Upper lobe of right lung (tissue), 1 donor: ENCODE results near the gene TBC1D9. TPM values are rescaled to one million over a fixed set of nuclear protein-coding genes. Genes with fewer than 3 reads are reported as not detected.

Source experiments
- ATAC-seq: fragments of 200-7000 bp; cut with Tn5 transposase; one replicate; pipeline ENCODE4 v1.9.1; 2020; ENCODE audit warnings: mild to moderate bottlenecking, moderate library complexity
- DNase-seq: peaks from one replicate; pipeline ENCODE4 v3.0.0-alpha.2; 2020
- H3K27ac ChIP-seq: fragments of 200-600 bp; one replicate; pipeline ENCODE4 v1.8.0; 2022
- H3K27me3 ChIP-seq: fragments of 200-600 bp; one replicate; pipeline ENCODE4 v1.8.0; 2022; ENCODE audit warnings: mild to moderate bottlenecking
- H3K36me3 ChIP-seq: fragments of 200-600 bp; one replicate; pipeline ENCODE4 v1.8.0; 2022
- H3K4me1 ChIP-seq: fragments of 200-600 bp; one replicate; pipeline ENCODE4 v1.8.0; 2022
- H3K4me3 ChIP-seq: fragments of 200-600 bp; one replicate; pipeline ENCODE4 v1.8.0; 2022; ENCODE audit warnings: mild to moderate bottlenecking
- H3K9me3 ChIP-seq: fragments of 200-600 bp; one replicate; pipeline ENCODE4 v1.8.0; 2022
- intact Hi-C: fragments of 100-400 bp; cut with DNase I; formaldehyde crosslinking; loops from one replicate; pipeline ENCODE4 v1.11.0; 2022
- total RNA-seq: library from RNA; stranded (reverse); fragmentation: NEBNext Ultra II Directional; extraction: Animal tissue kit (Norgen Biotek cat#: 25700); gene quantifications from one replicate; pipeline ENCODE4 v1.2.1, GENCODE V29; 2021
- TF ChIP-seq, protein P1 (sequence below): fragments of 200-600 bp; IDR thresholded peaks from one replicate; pipeline ENCODE4 v1.8.0; 2022; ENCODE audit warnings: antibody characterized with exemption
- donor health status: DM: no; HTN: yes; CAD: no; lungs with severe emphysema.

Gene TBC1D9
- total RNA-seq, 1 donor from 2014 or later = 39.5 TPM

DNA sequence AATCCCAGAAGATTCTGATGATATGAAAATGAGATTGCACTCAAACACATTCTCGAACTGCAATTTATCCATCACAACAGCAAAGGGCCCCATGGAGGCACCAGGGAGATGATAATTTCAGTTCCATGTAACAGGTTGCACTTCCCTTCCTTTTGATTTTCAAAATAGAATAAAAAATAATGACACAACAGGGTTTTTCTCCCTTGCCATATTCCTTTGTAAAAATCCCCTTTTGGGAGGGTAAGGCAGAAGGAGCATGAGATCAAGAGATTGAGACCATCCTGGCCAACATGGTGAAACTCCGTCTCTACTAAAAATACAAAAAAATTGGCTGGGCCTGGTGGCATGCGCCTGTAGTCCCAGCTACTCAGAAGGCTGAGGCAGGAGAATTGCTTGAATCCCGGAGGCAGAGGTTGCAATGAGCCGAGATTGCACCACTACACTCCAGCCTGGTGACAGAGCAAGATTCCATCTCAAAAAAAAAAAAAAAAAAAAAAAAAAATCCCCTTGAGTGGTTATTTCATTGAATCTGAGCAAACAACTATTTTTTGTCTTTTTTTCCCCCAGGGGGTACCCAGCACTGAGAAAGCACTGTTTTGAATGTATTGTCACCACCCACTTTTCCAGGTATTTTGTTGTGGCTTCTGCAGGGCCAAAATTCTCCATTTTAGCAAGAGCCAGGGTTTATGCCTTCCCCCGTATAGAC is 26.7 kb downstream of the TBC1D9 start:
- intact Hi-C loops = no loop called here
- ATAC-seq (no peak), DNase-seq (no peak)
- no peaks in the 10 kb centered on the region for H3K27me3 ChIP-seq
- TF ChIP-seq, protein P1, sequence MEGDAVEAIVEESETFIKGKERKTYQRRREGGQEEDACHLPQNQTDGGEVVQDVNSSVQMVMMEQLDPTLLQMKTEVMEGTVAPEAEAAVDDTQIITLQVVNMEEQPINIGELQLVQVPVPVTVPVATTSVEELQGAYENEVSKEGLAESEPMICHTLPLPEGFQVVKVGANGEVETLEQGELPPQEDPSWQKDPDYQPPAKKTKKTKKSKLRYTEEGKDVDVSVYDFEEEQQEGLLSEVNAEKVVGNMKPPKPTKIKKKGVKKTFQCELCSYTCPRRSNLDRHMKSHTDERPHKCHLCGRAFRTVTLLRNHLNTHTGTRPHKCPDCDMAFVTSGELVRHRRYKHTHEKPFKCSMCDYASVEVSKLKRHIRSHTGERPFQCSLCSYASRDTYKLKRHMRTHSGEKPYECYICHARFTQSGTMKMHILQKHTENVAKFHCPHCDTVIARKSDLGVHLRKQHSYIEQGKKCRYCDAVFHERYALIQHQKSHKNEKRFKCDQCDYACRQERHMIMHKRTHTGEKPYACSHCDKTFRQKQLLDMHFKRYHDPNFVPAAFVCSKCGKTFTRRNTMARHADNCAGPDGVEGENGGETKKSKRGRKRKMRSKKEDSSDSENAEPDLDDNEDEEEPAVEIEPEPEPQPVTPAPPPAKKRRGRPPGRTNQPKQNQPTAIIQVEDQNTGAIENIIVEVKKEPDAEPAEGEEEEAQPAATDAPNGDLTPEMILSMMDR = no peak
- H3K4me1 ChIP-seq = no peaks in the 10 kb centered on the region
- no peak overlapping the region for H3K27ac ChIP-seq
- no peak overlapping the region for H3K4me3 ChIP-seq
- no peaks in the 10 kb centered on the region for H3K9me3 ChIP-seq
- no peaks in the 10 kb centered on the region for H3K36me3 ChIP-seq

DNA sequence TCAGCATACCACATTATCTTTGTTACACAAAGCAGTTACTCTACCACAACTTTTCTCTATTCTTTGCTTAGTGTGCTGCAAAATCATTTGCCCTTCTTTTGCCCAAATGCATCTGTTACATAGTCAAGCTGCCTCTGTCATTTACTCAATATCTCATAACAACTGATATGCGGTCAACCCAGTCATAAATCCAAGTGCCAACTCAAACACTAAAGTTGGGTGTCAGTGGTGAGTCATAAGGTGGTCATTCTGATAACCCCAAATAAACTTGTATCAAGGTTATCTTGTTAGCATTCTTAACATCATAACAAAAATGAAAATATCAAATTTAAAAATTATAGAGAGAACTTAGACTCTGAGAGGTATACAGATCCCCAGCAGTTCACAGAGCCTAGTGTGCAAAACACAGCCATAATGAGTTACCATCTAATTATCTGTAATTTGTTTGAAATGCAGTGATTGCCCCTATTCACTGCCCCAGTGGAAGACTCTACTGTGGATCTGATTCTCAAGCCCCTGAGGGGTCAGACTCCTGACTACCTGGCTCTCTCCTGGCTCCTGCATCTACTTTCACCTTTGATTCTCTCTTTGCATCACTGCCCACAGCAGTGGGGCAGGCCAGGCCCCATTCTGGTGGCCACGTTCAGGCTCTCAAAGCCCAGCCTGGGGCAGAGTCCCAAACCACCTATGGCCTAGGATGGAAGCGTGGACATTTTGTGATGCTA is 29.2 kb downstream of the TBC1D9 start:
- ATAC-seq = peak; percentile 36
- Histone ChIP-seq H3K4me1 (no peaks in the 10 kb centered on the region), H3K27me3 (no peaks in the 10 kb centered on the region), H3K36me3 (no peaks in the 10 kb centered on the region), H3K9me3 (no peaks in the 10 kb centered on the region), H3K27ac (no peak overlapping the region), H3K4me3 (no peak overlapping the region)
- intact Hi-C loops = no loop called here
- DNase-seq = no peak
- TF ChIP-seq, protein P1 = no peak

DNA sequence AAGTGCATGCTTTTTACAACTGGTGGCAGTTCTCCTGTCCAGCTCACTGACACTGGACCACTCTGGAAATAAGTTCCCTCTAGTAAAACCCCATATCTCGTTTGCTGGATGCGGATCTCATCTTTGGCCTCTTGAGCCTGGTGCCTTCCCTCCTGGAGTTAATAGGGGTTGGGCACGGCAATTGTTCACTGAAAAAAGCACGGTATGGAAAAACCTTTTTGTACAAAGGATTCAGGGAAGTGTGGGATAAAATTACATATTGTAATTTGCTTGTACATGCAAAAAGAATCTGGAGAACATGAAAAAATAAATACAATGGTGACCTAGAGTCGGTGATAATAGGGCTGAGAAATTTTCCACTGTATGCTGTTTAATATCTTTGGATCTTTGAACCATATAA is 30.6 kb downstream of the TBC1D9 start:
- DNase-seq (no peak), ATAC-seq (no peak)
- H3K27ac ChIP-seq = no peak overlapping the region
- H3K4me1 ChIP-seq = peaks cover 4% of the 10 kb centered on the region
- no peak overlapping the region for H3K4me3 ChIP-seq
- intact Hi-C loops = no loop called here
- H3K27me3 ChIP-seq = no peaks in the 10 kb centered on the region
- no peaks in the 10 kb centered on the region for H3K9me3 ChIP-seq
- TF ChIP-seq, protein P1 = no peak
- H3K36me3 ChIP-seq = no peaks in the 10 kb centered on the region

DNA sequence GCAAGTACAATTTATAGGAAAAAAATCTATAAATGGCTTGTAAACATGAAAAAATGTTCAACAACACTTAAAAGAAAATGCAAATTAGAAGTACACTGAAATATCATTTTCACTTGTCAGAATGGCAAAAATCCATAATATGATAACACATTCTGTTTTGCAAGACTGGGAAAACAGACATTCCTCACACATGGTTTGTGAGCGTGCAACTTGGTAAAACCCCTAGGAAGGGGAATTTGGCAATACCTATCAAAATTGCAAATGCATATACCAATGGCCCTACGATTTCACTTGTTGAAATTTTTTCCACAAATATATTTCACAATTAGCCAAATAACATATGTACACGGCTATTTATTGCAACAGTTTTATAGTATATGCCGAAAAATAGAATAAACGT is 31.4 kb downstream of the TBC1D9 start:
- no peak overlapping the region for H3K27ac ChIP-seq
- no peaks in the 10 kb centered on the region for H3K36me3 ChIP-seq
- peaks cover 11% of the 10 kb centered on the region for H3K4me1 ChIP-seq
- ATAC-seq = no peak
- no peak for DNase-seq
- H3K27me3 ChIP-seq = no peaks in the 10 kb centered on the region
- H3K4me3 ChIP-seq = no peak overlapping the region
- H3K9me3 ChIP-seq = no peaks in the 10 kb centered on the region
- intact Hi-C loops = no loop called here
- TF ChIP-seq, protein P1 = no peak

DNA sequence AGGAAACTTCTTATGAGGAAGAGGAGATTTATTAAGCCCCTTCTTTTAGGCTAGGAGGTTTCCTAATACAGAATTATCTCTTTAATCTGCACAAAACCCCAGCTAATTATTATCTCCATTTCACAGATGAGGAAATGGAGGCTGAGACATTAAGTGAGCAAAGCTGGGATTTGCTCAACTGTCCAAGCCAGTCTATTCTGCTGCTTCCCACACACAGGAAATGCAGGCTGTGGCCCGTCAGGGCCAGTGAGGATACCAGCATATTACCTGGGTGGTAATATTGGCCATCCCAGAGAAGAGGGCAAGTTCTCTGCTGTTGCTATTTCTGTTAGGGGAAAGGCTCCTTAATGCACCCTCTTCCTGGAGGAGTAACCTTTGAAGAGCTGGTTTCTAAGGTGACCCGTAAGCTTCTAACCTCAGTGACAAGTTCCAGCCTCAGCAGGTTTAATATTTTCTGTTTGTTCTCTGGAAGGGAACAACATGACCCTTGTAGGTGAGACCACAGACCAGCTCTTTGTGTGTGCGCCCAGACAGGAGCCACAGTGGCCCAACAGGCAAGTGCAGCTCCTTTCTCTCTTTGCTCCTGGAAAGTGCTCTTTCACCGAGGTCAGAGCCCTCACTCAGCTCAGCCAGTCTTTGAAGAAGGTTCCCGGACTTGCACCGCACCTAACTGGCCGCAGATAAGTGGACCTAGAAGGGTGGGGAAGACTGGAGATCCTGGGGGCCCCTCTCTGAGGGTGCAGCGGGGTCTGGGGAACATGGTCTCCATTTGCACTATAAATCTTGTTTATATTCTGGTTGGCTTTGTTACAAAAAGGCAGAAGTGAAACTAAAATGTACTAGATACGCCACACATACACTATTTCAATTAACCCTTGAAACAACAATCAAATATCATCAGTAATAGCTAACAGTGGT is 35.5 kb downstream of the TBC1D9 start:
- no peak for DNase-seq
- H3K4me1 ChIP-seq = peaks cover 29% of the 10 kb centered on the region
- TF ChIP-seq, protein P1 = no peak
- H3K4me3 ChIP-seq = peak overlapping the region; percentile 34
- peak; percentile 61 for ATAC-seq
- intact Hi-C loops = no loop called here
- H3K27me3 ChIP-seq = no peaks in the 10 kb centered on the region
- no peaks in the 10 kb centered on the region for H3K36me3 ChIP-seq
- H3K27ac ChIP-seq = peak overlapping the region; percentile 73
- no peaks in the 10 kb centered on the region for H3K9me3 ChIP-seq
